Activated naive CD8-positive, alpha-beta T cell treated with anti-CD3 and anti-CD28 coated beads, Interleukin-2, amount 50 U/mL, for 16 hours (primary cell): ENCODE results near the gene CHTF18.
"Not testable (repeated sequence)": the region's sequence is repeated elsewhere in the genome, so short reads cannot be mapped to it uniquely, and the experiment has no call there.

Experiments used
- DNase-seq: peaks from one replicate; pipeline ENCODE4 v3.0.0-alpha.2; 2020; ENCODE audit warnings: low read depth, low spot score

The CHTF18 gene

DNA sequence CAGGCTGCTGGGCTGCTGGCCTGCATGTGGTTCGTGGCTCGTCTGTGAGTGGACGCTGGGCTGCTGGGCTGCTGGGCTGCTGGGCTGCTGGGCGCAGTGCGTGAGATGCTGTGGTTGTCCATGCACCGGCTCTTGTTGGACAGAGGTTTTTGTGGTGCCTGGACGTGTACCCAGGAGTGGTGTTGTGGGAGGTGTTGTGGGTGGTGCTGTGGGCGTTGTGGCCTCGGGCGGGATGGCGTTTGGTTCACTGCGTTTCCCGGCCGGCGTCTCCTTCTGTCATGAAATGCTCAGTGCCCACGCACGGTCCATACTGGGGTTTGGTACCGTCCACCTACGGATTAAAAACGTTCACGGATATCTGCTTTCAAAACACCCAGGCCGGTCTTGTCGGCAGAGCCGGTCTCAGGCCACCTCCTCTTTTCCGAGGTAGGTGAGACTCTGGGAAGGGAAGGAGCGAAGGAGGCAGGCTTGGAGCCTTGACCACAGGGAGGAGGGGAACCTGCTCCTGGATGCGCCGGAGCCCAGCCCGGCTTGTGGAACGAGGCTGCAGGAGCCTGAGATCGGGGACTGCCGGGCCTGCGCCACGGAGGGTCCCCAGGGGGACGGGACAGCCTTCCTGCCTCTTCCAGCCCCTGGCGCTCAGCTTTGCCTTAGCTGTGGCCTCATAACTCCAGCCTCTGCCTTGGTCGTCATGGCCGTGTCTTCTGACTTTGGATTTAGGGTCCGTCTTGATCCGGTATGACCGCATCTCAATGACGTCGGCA, 41.9 kb downstream of the CHTF18 start:
- DNase-seq, result no peak

DNA sequence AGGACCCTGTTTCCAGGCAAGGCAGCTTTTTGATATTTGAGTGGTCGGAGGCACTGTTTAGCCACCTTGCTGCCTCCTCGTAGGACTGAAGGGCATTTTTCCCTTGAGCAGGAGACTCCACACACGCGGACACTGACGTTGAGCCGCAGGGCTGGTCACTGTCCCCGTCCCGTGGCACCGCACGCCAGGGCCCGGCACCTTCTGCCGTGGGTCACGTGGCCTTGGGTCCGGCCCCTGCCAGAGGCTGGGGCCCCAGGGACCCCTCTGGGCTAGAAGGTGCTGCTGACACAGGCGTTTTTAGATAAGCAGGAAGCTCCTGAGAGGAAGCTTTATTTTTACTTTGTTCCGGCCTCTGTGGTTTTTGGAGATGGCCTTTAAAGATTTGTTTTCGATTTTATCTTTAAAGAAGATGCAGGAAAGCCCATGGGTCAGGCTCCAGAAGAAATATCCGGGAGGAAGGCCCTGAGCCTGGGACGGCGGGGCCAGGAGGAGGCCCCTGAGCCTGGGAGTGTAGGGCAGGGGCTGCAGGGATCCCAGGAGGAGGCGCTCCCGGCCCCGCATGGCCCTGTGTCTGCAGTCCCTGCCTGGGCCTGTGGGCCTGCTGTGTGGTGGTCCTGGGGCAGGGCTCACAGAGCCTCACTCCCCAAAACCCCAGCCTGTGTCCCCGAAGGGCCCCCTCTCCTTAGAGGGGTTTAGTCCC, 42.6 kb downstream of the CHTF18 start:
- no peak for DNase-seq

DNA sequence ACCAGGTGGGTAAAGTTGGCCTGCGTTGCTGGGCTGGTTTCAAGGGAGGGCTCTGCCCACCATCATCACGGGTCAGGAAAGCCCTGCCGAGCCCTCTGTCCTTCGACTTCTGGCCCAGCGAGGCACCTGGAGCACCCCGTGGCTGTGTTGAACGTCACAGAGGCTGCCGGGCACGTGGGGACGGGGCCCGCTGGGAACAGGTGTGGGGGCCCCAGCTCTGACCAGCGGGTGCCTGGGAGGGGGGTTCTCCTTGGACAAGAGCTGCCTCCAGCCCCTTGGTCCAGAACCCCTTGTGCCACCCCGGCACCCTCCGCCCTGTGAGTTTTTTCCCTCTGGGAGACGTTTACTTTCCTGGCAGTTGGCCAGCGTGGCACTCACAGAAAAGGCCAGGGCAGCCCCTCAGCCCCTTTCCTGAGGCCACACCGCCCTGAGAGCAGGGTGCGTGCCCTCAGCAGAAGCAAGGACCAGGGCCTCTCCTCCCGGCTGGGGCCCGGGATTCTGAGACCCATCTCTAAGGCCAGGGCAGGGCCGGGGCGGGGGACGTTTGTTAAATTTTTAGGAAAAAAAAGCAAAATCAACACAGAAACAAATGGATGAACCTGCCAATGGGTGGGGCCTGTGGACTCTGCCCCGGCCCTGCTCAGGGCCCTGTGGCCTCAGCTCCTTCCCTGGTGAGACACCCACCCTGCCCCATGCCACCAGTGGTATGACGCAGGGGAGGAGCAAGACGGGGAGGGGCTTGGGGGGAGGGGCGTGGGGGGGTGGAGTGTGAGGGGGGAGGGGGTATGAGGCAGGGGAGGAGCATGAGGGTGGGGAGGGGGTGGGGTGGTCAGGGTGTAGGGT, 43.4 kb downstream of the CHTF18 start:
- DNase-seq, result no peak

DNA sequence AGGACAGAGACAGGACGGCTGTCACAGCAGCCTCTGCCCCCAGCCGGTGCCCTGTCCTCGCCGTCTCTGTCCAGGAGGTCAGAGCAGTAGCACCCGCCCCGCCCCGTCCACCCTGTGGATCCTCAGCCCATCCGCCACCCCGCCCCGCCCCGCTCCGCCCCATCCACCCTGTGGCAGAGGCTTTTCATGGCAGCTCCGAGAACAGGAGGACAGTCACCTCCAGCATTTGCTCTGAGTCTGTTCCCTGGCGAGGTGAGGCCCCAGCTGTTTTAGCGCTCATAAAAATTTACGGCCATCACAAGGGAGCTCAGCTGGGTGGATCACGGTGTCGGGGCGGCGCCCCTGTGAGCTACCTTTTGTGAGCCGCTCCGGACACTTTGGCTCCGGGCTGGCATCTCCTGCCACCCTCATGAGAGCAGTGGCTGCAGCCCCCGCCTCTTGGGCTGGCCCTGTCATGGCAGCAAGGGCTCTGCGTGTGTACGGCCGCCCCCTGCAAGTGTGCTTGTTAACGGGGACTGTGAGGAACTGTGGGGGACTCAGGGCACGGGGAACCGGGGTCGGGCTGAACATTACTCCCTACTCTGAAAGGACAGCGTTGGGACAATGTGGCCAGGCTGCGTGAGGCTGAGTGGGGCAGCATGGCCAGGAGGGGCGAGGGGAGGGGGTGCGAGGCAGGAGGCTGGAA, 44.4 kb downstream of the CHTF18 start:
- no peak for DNase-seq

DNA sequence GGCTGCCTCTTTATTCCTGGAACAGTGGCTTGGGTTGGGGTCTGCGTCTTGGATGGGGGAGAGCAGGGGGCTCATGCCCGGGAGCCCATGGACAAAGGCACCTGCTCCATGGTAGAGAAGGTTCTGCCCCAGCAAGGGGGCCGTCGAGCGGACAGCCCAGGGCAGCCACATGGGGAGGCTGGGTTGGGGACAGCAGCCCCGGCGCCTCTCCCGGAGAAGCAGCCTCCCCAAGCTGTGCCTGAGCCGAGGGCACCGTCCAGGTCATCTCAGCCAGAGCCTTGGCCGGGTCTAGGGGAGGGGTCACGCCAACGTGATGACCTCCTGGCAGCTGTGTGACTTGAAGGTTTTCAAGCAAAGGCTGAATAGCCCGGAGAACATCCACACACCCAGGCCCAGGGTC, 45.0 kb downstream of the CHTF18 start:
- DNase-seq, result no peak

DNA sequence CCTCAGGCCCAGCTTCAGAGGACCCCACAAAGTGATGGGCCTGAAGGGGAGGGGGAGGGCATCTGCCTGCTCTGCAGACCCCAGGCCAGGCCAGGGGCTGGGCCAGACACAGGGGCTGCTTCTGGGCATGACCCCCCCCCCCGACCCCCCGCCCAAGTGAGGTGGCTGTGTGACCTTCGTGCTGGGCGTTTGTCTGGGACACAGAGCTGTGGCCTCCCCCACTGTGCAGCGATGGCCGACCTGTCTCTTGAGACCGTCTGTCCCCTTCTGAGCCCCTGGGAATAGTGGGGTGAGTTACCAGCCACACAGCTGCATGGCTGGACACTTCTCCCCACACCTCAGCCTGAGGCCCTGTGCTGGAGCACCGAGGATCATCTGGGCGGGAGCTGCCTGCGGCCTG, 47.0 kb downstream of the CHTF18 start:
- DNase-seq, result no peak

DNA sequence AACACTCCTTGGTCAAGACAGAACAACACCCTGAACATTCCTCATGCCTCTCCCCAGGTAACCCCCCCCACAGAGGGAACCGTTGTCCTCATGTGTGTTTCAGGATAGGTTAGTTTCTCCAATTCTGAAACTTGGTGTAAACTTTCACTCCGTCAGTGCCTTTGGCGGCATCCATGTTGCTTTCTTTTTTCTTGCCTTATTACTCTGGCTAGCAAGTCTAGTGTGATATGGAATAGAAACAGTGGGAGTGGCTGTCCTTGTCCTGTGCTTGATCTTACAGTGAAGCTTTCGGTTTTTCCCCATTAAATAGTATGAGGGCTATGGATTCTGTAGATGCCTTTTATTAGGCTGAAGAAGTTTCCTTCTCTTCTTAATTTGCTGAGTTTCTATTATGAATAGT, 47.8 kb downstream of the CHTF18 start:
- no peak for DNase-seq

DNA sequence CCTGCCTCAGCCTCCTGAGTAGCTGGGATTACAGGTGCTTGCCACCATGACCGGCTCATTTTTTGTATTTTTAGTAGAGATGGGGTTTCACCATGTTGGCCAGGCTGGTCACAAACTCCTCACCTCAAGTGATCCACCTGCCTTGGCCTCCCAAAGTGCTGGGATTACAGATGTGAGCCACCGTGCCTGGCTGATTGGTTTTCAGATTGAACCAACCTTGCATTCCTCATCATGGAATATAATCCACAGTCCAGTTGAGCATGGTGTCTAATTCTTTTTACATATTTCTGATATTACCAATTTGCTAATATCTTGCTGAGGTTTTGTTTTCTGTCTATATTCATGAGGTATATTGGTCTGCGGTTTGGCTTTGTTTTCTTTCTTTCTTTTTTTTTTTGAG, 48.4 kb downstream of the CHTF18 start:
- DNase-seq, result not testable (repeated sequence)

DNA sequence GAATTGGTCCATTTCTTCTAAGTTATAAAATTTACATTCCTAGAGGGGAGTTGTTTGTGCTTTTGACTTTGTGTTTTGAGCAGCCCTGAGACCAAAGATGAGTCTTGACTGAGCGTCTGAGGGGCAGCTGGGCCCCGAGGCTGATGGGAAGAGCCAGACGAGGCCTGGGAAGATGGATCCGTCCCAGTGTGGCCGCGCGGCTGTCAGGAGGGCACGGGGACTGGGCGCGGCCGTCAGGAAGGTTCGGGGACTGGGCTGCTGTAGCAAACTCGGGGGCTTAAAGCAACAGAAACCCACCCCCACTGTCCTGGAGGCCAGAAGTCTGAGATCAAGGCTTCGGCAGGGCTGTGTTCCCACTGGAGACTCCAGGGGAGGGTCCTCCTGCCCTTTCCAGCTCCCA, 50.3 kb downstream of the CHTF18 start:
- DNase-seq, result no peak

DNA sequence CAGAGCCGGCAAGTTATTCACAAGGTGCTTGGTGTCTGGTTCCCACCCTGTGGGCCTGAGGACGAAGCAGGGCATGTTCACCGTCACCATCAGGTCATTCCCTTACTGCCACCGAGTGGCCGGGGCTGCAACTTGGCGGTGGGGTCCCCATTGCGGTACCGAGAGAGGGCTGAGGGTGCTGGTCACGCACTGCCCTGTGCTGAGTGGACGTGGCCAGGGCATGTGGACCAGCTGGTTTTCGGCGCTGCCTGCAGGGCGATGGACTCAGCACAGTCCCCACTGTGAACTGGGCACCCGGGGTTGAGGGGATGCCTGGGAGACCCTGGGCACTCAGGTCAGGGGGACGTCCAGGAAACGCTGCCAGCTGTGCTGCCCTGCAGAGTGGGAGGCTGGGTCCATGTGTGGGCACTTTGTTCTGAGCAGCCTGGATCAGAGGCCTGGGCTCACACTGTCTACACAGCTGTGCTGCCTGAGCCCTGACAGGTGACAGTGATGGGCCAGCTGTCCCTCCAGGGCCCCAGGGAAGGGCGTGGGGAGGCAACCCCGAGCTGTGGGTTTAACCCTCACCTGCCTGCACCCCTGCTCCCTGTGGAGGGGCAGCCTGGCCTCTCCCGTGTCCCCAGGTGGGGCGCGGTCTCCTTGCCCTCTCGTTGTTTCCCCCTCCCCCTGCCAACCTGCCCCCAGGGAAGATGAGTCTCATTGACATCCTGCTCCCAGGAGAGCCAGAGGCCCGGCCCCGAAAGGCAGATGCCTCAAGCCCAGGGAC, 51.4 kb downstream of the CHTF18 start:
- no peak for DNase-seq

DNA sequence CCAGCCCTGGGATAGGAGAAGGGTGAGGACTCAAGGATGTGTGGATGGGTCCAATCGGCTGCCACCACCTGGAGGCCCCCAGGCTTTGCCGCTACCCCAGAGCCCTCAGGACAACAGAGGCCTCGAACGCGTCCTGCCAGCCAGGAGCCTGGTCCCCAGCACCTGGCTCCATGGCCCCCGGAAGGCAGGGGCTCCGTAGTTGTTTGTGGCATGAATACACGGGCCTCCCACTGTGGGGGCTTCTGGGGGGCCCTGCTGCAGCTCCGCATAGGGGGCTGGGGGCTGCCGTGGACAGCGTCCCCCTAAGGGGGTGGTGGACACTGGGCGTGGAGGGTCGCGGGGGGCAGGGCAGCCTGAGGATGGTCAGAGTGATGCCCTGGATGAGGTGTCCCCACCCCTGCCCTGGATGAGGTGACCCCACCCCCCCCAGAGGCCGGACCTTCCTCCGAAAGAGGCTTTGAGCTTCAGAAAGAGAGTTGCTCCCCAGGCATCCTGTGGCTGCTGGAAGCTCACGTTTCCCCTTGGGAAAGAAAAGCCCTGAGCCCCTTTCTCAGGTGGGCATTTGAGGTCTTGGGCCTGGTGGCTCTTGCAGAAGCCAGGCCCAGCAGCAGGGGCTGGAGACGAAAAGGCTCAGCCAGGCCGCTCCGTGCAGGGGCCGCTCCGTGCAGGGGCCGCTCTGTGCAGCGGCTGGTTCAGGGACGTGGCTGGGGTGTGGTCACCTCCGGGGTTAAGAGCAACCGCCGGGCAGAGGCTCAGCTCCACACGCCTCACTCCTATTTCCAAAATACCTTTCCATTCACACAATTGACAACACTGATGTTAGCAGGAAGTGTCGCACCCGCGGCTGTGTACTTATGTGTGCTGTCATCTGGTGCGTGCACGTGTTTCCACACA, 52.4 kb downstream of the CHTF18 start:
- no peak for DNase-seq

DNA sequence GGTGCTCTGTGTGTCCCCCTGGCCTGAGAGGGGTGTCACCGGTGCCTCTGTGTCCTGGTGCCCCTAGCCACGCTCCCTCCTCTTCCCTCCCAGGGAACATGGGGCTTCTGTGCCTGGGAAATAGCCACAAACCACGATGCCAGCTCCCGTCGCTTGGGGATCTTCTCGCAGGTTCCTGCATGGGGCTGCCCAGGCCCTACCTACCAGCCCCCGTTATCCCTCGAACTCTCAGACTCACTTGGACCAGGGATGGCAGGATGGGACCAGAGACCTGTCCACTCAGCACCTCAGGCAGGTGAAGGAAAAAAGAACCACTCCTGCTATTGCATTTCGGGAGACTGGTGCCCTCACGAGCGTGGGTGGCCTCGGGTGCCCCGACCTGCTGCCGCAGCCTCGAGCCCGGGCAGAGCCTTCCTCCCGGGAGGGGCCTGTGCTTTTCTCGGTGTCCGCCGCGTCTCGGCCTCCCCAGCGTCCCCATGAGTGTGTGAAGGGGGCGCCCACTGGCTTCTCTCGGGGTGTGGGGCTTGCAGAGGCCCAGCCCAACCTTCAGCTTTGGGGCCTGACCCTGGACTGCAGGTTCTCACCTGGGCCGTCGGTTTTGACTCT, 53.1 kb downstream of the CHTF18 start:
- no peak for DNase-seq

DNA sequence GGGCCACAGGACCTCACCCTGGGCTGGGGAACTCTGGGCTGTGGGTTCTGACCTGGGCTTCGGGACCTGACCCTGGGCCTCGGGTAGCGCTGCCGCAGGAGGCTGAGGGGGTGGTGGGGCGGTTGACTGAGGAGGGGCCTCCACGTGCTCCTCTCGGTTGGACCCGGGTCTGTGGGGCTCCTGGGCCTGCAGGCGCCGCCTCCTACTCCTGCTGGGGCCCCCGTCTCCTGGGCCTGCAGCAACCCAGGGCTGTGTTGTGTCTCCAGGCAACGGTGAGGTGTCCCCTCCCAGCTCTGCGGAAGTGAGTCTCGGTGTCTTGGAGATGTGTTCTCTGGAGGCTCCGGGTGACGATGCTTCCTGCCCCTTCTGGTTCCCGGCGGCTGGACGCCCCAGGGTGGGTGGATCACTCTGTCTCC, 53.6 kb downstream of the CHTF18 start:
- DNase-seq, result no peak

DNA sequence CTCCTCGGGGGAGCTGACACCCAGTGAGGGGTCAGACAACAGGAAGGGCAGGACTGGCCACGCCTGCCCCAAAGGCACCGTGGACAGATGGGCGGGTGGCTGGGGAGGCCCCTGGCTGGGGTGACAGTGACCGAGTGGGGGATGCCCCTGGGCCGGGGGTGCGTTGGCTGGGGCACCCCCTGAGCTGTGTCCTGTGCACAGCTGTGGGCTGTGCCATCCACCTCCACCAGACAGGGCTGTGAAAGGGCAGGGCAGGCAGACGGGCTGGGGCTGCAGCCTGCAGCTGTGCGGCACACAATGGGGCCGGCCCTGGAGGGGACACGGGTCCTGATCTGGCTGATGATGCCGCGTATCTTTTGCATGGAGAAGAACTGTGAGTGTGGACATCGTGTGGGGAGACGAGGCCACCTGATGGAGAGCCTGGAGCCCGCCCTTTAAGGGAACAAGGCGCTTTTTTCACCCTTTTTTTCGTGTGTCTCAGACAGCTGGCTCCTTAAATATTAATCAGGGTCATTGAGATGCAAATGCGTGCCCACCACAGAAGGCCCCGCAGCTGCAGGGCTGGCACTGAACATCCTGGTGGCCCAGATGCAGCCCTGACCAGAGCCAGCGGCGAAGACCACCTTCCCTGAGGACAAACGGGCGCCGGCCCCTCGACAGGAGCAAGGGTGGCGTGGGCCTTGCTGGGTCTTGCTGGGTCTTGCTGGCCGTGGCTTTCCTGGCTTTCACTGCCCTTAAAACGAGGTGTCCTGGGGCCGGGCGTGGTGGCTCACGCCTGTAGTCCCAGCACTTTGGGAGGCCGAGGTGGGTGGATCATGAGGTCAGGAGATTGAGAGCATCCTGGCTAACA, 54.5 kb downstream of the CHTF18 start:
- DNase-seq, result no peak

DNA sequence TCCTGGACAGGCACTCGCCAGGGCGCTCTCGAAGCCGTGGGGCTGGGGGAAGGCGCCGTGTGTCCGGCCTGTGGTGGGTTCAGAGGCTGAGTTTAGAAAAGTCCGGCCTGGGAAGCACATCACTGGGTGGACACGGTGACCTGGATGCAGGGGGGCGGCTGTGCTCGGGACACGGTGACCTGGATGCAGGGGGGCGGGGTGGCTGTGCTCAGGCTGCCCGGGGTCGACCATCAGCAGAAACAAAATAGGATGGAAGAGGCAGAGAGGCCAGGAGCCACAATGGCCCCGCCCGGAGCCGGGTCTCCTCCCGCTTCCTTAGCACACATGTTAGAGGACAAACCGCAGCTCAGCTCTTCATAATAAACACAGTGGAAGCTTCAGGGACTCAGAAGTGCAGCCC, 55.4 kb downstream of the CHTF18 start:
- no peak for DNase-seq

DNA sequence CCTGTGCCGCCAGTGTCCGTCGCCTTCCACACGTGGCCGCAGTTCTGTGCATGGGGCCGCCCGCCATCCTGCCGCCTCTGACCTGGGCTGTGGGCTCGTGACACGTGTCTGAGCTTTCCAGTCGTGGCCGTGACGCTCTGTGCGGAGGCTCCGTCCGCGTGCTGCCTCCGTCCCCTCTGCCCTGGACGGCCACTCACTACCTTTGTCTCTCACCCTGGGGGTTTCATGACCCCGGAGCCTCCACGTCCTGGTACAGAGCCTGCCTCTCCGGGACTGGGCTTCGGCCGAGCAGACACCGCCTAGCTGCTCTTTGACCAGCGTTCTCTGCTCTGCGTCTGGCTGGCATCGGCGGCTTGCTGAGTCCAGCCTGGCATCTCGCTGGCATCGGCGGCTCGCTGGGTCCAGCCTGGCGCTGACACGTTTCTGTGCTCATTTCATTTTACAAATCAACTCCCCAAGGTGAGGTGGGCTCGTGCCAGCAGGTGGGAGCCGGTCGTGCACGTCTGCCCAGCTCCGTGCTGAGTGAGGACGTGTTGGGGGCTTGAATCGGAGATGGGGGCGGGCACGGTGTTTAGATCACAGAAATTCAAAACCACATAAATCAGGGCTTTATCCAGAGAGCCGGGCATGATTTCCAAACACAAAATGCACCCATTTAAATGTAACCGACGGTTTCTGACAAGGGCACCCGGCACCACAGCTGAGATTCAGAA, 56.4 kb downstream of the CHTF18 start:
- DNase-seq, result no peak

DNA sequence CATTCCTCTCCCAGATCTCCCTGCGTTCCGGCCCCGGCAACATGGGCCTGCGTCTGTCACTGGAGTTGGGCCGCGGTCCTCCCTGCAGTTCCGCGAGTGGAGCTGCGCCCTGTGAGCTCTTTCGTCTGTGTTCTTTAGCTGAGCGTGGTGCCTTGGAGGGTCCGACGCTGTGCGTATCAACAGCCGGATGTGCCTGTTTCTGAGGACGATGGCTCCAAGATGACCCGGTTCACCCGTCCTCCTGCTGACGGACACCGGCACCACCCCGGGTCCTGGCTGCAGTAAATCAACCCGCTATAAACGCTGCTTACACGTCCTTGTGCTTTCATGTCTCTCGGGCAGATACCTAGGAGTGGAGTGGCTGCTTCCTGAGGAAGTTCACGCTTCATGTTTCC, 56.9 kb downstream of the CHTF18 start:
- no peak for DNase-seq

DNA sequence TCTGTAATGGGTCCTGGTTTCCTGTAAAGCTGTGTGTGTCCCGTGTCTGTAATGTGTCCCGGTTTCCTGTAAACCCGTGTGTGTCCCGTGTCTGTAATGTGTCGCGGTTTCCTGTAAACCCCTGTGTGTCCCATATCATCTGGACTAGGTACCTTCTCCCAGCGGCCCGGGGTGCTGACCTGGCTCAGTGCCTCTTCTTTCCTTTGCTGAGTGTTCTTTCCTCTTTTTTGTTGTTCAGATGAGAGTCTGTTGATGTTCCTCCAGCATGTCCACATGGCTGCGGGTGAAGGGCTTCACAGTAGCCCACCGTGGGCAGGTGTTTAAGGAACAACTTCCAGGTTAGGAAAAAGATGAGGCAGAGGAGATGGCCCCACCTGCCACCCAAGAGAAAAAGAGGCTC, 58.7 kb downstream of the CHTF18 start:
- no peak for DNase-seq
